ENCODE results near the gene CLDN15. TPM values are rescaled to one million over a fixed set of nuclear protein-coding genes. Genes with fewer than 3 reads are reported as not detected.
A peak's percentile ranks its signal among the peaks of the same experiment; 100 is the strongest.
"Not testable (repeated sequence)": the region's sequence is repeated elsewhere in the genome, so short reads cannot be mapped to it uniquely, and the experiment has no call there.

Gene CLDN15
- total RNA-seq, 2 experiments from 2014 or later, result 14.2 to 15.8 TPM

GRCh38 chr7:101265622-101266516 is 28.3 kb upstream of the CLDN15 start:
- Mint-ChIP-seq H3K4me1 (ENCODE audit: low read depth) (no peaks in the 10 kb centered on the region), H3K27me3 (peaks cover 5% of the 10 kb centered on the region), H3K4me3 (no peak overlapping the region), H3K36me3 (ENCODE audit: low read depth) (no peaks in the 10 kb centered on the region), H3K27ac (no peak overlapping the region), H3K9me3 (no peaks in the 10 kb centered on the region)
- DNase-seq (no peak), ATAC-seq (no peak)
- TF ChIP-seq CTCF (IDR thresholded peaks at IDR 0.05), result no peak
- intact Hi-C loops (cut with micrococcal nuclease), result no loop called here
- CTCF ChIA-PET, result interaction anchor here (0.7 to 1.5 kb wide), 3 partner anchors 21 to 50 kb away, joined by 3 read pairs; partner anchors contain the start of gene FIS1
- POLR2A ChIA-PET, result no interaction called here

GRCh38 chr7:101264102-101264706 is 26.6 kb upstream of the CLDN15 start:
- not testable (repeated sequence) for H3K36me3 Mint-ChIP-seq (ENCODE audit: low read depth)

DNA sequence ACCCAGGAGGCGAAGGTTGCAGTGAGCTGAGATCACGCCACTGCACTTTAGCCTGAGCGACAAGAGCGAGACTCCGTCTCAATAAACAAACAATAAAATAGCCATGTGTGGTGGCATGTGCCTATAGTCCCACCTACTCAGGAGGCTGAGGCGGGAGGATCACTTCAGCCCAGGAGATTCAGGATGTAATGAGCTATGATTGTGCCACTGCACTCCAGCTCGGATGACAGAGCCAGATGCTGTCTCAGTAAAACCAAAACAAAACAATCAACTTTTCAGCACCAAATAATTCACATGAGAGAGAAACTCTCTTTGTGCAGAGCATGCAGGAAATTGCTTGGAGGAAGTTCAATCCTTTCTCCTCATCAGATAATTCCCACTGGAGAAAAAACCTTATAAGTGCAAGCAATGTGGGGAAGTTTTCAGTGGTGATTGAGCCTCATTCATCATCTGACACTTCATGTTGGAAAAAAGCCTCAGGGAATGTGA is 20.7 kb upstream of the CLDN15 start:
- peaks cover 2% of the 10 kb centered on the region for H3K27me3 Mint-ChIP-seq
- ChIA-PET CTCF (interaction anchor here (0.7 to 1.4 kb wide), 3 partner anchors 14 to 32 kb away, joined by 3 to 8 read pairs (median 4); no protein-coding TSS in a partner anchor), POLR2A (no interaction called here)
- intact Hi-C loops (cut with micrococcal nuclease), result no loop called here
- ATAC-seq (no peak), DNase-seq (no peak)
- H3K36me3 Mint-ChIP-seq (ENCODE audit: low read depth), result no peaks in the 10 kb centered on the region
- no peaks in the 10 kb centered on the region for H3K4me1 Mint-ChIP-seq (ENCODE audit: low read depth)
- TF ChIP-seq CTCF (IDR thresholded peaks at IDR 0.05), result no peak
- H3K4me3 Mint-ChIP-seq, result no peak overlapping the region
- H3K27ac Mint-ChIP-seq, result no peak overlapping the region
- no peaks in the 10 kb centered on the region for H3K9me3 Mint-ChIP-seq

More at GRCh38 chr7:101264102-101264706, 26.6 kb upstream of the CLDN15 start:
- ATAC-seq; H3K4me1 Mint-ChIP-seq (ENCODE audit: low read depth); intact Hi-C loops (cut with micrococcal nuclease); H3K4me3 Mint-ChIP-seq; H3K9me3 Mint-ChIP-seq; H3K27ac Mint-ChIP-seq; DNase-seq; H3K27me3 Mint-ChIP-seq: not testable (repeated sequence)
- ChIA-PET POLR2A (interaction anchor here (1.3 kb wide), 1 partner anchor 14 kb away, joined by 3 read pairs; no protein-coding TSS in a partner anchor), CTCF (interaction anchor here (1.5 kb wide), 1 partner anchor 20 kb away, joined by 3 read pairs; the partner anchor contains the start of gene FIS1)

DNA sequence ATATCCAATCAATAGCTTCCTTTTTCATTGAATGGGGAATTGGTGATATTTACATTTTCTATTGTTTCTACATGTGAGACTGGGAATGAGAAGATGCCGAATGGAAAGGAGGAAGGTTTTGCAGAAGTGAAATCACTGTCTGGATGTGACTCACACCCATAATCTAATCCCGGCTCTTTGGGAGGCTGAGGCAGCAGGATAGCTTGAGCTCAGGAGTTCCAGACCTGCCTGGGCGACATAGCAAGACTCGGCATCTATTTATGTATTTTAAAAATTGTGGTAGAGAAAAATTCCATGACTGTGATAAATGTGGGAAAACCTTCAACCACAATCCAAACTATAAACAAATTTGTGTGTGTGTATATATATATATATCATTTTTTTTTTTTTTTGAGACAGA is 18.2 kb upstream of the CLDN15 start:
- no peaks in the 10 kb centered on the region for H3K9me3 Mint-ChIP-seq
- no peak for ATAC-seq
- no peak for DNase-seq
- CTCF ChIA-PET, result interaction anchor here (1.0 to 4.9 kb wide), 2 partner anchors 27 to 63 kb away, joined by 3 to 20 read pairs; no protein-coding TSS in a partner anchor
- H3K27ac Mint-ChIP-seq, result no peak overlapping the region
- TF ChIP-seq CTCF (IDR thresholded peaks at IDR 0.05), result no peak
- POLR2A ChIA-PET, result interaction anchor here (1.5 kb wide), 1 partner anchor 12 kb away, joined by 4 read pairs; no protein-coding TSS in a partner anchor
- peaks cover 9% of the 10 kb centered on the region for H3K4me1 Mint-ChIP-seq (ENCODE audit: low read depth)
- no peak overlapping the region for H3K4me3 Mint-ChIP-seq
- intact Hi-C loops (cut with micrococcal nuclease), result no loop called here
- no peaks in the 10 kb centered on the region for H3K27me3 Mint-ChIP-seq
- peaks cover 9% of the 10 kb centered on the region for H3K36me3 Mint-ChIP-seq (ENCODE audit: low read depth)

DNA sequence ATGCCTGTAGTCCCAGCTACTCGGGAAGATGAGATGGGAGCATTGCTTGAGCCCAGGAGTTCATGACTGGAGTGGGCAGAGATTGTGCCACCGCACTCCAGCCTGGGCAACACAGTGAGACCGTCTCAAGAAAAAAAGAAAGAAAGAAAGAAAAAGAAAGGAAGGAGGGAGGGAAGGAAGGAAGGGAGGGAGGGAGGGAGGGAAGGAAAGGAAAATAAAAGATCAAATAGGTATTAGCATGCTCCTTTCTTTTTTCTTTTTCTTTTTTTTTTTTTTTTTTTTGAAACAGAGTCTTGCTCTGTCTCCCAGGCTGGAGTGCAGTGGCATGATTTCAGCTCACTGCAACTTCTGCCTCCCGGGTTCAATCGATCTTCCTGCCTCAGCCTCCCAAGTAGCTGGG is 15.6 kb upstream of the CLDN15 start:
- peaks cover 19% of the 10 kb centered on the region for H3K4me1 Mint-ChIP-seq (ENCODE audit: low read depth)
- CTCF ChIA-PET, result interaction anchor here (1.7 to 4.9 kb wide), 3 partner anchors 9 to 35 kb away, joined by 8 to 20 read pairs (median 12); partner anchors contain the start of genes FIS1 and ZNHIT1
- DNase-seq; intact Hi-C loops (cut with micrococcal nuclease); H3K9me3 Mint-ChIP-seq; H3K27me3 Mint-ChIP-seq; H3K27ac Mint-ChIP-seq; ATAC-seq: not testable (repeated sequence)
- peaks cover 15% of the 10 kb centered on the region for H3K36me3 Mint-ChIP-seq (ENCODE audit: low read depth)
- H3K4me3 Mint-ChIP-seq, result peak overlapping the region; percentile 91
- POLR2A ChIA-PET, result interaction anchor here (2.3 kb wide), 1 partner anchor 9 kb away, joined by 9 read pairs; the partner anchor contains the start of gene FIS1
